AG04450 (cell line): ENCODE measurements around the gene CHMP4B. TPM values are rescaled to one million over a fixed set of nuclear protein-coding genes. Genes with fewer than 3 reads are reported as not detected.

Source experiments
- CTCF ChIA-PET: fragments of 300-600, 350-600 bp; formaldehyde crosslinking; extraction: SDS; loops from one replicate; lab custom pipeline; 2022; ENCODE audit warnings: antibody characterized with exemption, inconsistent platforms; lab: Charles Lee
- POLR2A ChIA-PET: fragments of 350-600 bp; formaldehyde crosslinking; extraction: SDS; loops from one replicate; lab custom pipeline; 2021; ENCODE audit warnings: antibody characterized with exemption, inconsistent platforms; lab: Yijun Ruan, JAX
- DNase-seq: peaks from one replicate; pipeline ENCODE4 v3.0.0-alpha.2; 2011; ENCODE audit warnings: low read depth, low spot score
- H3K27ac ChIP-seq: one replicate; pipeline ENCODE4 v1.5.1; 2012; ENCODE audit warnings: low read depth, low read length, control low read depth
- H3K27me3 ChIP-seq: one replicate; pipeline ENCODE4 v1.6.0; 2012; ENCODE audit warnings: low read length; ENCODE audit not compliant: control insufficient read depth, insufficient read depth
- H3K4me3 ChIP-seq: 2 replicates; pipeline ENCODE4 v1.5.1; 2011; ENCODE audit warnings: mild to moderate bottlenecking, low read depth, low read length, control low read depth
- H3K9me3 ChIP-seq: 2 replicates; pipeline ENCODE4 v1.5.1; 2012; ENCODE audit warnings: low read length; ENCODE audit not compliant: control insufficient read depth, insufficient read depth
- CTCF ChIP-seq: IDR thresholded peaks from 2 replicates; pipeline ENCODE4 v1.5.1; 2011; ENCODE audit warnings: low read depth, low read length, control low read depth, inconsistent platforms
- polyA plus RNA-seq: library from polyadenylated mRNA; depleted of rRNA; stranded (reverse); fragments of >200 nt; gene quantifications from 2 replicates; pipeline ENCODE4 v1.2.3, GENCODE V29; 2011

The CHMP4B gene
- polyA plus RNA-seq, 1 experiment: 97.4 TPM

GRCh38 chr20:33862709-33863403 is 51.7 kb downstream of the CHMP4B start:
- TF ChIP-seq CTCF: peak; percentile 64
- H3K27ac ChIP-seq: no peak overlapping the region
- POLR2A ChIA-PET: interaction anchor here (0.6 to 1.1 kb wide), 4 partner anchors 46 to 262 kb away, joined by 3 to 8 read pairs (median 6); partner anchors contain the start of genes EIF2S2 and RALY
- H3K27me3 ChIP-seq: peaks cover 4% of the 10 kb centered on the region
- peak; percentile 41 for DNase-seq
- no peaks in the 10 kb centered on the region for H3K9me3 ChIP-seq
- CTCF ChIA-PET: interaction anchor here (0.6 to 6.4 kb wide), 41 partner anchors 9 to 327 kb away, joined by 3 to 84 read pairs (median 4); partner anchors contain the start of gene RALY
- 0 out of 2 replicates have a peak overlapping the region, but pooled peaks have one; percentile 22 for H3K4me3 ChIP-seq

- Histone ChIP-seq H3K27me3 (peaks cover 12% of the 10 kb centered on the region), H3K27ac (no peak overlapping the region), H3K9me3 (no peaks in the 10 kb centered on the region), H3K4me3 (no peak overlapping the region)
- ChIA-PET CTCF (interaction anchor here (0.6 to 6.4 kb wide), 35 partner anchors 9 to 326 kb away, joined by 3 to 84 read pairs (median 4); partner anchors contain the start of gene RALY), POLR2A (interaction anchor here (0.6 to 1.1 kb wide), 3 partner anchors 45 to 249 kb away, joined by 4 to 8 read pairs (median 7); partner anchors contain the start of genes EIF2S2 and RALY)
- no peak for DNase-seq
- no peak for TF ChIP-seq CTCF
Measured at GRCh38 chr20:33863440-33864323, 52.5 kb downstream of the CHMP4B start.

- Histone ChIP-seq H3K4me3 (no peak overlapping the region), H3K27me3 (peaks cover 17% of the 10 kb centered on the region), H3K27ac (no peak overlapping the region), H3K9me3 (no peaks in the 10 kb centered on the region)
- ChIA-PET CTCF (no interaction called here), POLR2A (no interaction called here)
- TF ChIP-seq CTCF: no peak
- no peak for DNase-seq
Measured at GRCh38 chr20:33864324-33864963, 53.3 kb downstream of the CHMP4B start.

- no peak for DNase-seq
- ChIA-PET CTCF (interaction anchor here (1.1 kb wide), 1 partner anchor 203 kb away, joined by 3 read pairs; no protein-coding TSS in a partner anchor), POLR2A (no interaction called here)
- Histone ChIP-seq H3K9me3 (no peaks in the 10 kb centered on the region), H3K4me3 (no peak overlapping the region), H3K27ac (no peak overlapping the region), H3K27me3 (peaks cover 17% of the 10 kb centered on the region)
- no peak for TF ChIP-seq CTCF
Measured at GRCh38 chr20:33865761-33866370, 54.7 kb downstream of the CHMP4B start.
